GM13976 (cell line): ENCODE results near the gene FRZB.

Source experiments
- DNase-seq: peaks from one replicate; pipeline ENCODE4 v3.0.0; 2012; ENCODE audit warnings: low spot score
- in situ Hi-C: fragments of 300-500 bp; cut with MboI; formaldehyde crosslinking; loops from one replicate; pipeline ENCODE4 v1.12.0; 2022; ENCODE audit warnings: low sequenced_read_pairs, mixed read lengths, inconsistent platforms; ENCODE audit not compliant: unreplicated experiment
- TF ChIP-seq, protein P1 (sequence below): IDR thresholded peaks from 2 replicates; pipeline ENCODE4 v1.5.1; 2012; ENCODE audit warnings: borderline replicate concordance, mild to moderate bottlenecking; ENCODE audit not compliant: insufficient read depth; ENCODE audit errors: extremely low read depth, missing control alignments, control extremely low read depth

FRZB gene

DNA sequence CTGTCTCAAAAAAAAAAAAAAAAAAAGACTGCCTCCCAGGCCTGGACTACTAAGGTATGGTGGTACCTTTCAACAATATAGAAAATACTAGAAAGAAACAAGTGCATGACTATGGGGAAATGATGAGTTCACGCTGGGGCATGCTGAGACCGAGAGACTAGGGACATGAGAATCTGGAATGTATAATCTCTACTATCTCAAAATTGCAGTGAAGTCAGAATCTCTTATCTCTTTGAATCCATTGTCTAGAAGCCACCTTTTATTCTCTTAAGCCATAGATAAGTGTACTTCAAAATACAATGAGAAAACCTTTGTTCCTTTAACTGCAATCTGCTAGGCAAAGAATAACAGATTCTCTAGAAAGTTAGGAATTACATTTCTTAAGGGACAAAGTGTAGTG, 5.6 kb downstream of the FRZB start:
- no peak for DNase-seq
- in situ Hi-C loops: no loop called here
- TF ChIP-seq, protein P1, sequence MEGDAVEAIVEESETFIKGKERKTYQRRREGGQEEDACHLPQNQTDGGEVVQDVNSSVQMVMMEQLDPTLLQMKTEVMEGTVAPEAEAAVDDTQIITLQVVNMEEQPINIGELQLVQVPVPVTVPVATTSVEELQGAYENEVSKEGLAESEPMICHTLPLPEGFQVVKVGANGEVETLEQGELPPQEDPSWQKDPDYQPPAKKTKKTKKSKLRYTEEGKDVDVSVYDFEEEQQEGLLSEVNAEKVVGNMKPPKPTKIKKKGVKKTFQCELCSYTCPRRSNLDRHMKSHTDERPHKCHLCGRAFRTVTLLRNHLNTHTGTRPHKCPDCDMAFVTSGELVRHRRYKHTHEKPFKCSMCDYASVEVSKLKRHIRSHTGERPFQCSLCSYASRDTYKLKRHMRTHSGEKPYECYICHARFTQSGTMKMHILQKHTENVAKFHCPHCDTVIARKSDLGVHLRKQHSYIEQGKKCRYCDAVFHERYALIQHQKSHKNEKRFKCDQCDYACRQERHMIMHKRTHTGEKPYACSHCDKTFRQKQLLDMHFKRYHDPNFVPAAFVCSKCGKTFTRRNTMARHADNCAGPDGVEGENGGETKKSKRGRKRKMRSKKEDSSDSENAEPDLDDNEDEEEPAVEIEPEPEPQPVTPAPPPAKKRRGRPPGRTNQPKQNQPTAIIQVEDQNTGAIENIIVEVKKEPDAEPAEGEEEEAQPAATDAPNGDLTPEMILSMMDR: no peak

DNA sequence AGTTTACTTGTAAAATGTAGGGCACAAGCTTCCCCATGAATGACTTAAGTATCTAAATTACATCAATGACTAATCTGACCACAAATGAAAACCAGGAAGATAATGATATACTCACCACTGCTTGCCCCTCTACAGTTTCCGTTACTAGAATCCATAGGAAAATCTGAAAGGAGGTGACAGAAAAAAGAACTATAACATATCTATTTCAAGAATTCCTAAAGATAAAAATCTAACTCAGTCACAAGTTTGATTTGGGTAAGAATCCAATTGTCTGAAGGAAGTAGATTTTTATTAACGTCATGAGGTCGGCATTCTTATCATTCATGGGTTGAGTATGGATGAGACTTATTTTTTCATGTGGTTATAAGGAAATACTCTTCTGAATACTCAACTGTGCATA, 7.8 kb downstream of the FRZB start:
- in situ Hi-C loops: no loop called here
- TF ChIP-seq, protein P1: no peak
- DNase-seq: no peak

DNA sequence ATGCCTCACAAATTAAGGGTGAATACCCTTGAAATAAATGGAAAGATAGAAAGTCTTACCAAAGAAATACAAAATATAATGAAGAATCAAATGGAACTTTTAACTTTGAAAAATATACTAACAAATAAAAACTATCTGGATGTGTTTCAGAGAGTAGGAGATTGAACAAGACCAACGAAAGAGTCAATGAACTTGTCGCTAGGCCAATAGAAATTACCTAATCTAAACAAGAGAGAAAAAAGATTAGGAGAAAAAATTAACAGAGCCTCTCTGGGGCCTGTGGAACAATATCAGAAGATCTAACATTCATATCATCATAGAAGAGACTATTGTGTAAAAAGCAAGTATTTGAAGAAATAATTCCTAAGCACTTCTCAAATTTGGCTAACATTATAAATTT, 11.1 kb downstream of the FRZB start:
- in situ Hi-C loops: no loop called here
- DNase-seq: no peak
- TF ChIP-seq, protein P1: no peak

DNA sequence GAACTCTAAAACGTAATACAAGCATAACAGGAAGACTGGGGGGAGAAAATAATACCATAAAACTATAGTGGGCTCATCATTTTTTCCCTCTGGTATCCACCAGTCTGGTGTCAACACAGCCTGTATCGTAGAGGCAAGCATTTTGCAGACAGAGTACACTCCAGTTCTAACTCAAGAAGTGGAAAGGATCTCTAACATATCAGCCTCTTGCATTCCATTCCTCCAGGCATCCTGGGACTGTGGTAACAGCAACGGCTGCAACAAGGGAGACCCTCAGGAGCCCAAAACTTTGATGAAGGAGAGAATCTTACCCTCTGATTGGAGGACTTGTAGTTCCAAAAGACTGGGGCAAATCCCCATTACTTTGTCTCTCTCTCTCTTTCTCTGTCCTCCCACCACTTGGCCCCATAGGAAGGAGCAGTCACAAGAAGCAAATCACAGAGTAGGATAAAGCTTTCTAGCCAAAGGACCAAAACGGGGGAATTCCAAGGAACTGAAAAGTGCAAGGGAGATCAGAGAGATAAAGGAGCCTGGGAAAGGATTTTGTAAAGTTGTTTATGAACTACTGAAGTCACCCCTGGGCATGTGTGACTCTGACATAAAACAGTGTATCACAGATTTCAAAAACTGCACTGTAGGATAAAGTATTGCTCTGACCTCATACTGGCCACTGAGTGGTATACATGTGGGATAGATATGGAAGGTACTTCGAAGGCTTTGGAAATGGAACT, 11.9 kb downstream of the FRZB start:
- in situ Hi-C loops: no loop called here
- no peak for DNase-seq
- TF ChIP-seq, protein P1: no peak

DNA sequence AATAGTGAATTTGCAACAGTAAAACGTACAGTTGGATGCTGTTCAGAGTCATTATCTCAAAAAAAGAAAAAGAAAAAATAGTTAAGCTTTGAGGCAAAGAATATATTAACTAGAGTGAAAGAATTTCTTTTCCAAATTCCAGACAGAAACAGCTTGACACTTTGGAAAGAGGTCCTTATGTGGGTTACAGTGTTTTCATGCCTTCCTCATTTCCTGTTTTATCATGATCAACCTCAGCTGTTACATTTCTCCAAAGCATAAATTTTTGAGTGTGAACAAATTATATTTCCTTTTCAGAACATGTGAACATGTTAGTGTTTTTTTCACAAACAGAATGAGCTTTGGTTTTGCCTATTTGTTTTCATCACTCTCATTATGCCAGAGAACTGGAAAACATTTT, 13.6 kb downstream of the FRZB start:
- in situ Hi-C loops: no loop called here
- TF ChIP-seq, protein P1: no peak
- no peak for DNase-seq

DNA sequence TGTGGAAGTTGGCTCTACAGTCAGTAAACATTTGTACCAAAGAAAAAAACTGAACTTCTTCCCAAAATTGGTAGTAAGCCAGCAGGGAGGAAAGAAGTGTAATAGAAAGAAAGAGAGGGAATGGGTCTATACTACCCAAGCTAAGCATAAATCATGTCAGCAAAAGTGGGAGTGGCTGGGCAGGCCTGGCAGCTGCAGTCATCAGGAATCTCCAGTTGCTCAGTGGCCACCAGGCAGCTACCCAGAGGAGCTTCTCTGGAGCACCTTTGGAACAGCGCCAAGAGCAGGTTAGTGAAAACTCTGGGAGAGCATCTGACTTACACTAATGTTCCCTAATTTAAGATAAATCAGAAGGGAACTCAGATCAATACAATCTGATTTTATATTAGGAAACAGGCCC, 14.3 kb downstream of the FRZB start:
- no peak for DNase-seq
- in situ Hi-C loops: no loop called here
- TF ChIP-seq, protein P1: no peak
